Activated T-cell treated with anti-CD3 and anti-CD28 coated beads, Interleukin-2, amount 50 U/mL, for 48 hours (primary cell): Measurements from ENCODE around the gene DCHS1.
"Not testable (repeated sequence)": the region's sequence is repeated elsewhere in the genome, so short reads cannot be mapped to it uniquely, and the experiment has no call there.

Experiments used
- DNase-seq, 2 experiments: peaks; one replicate each; pipeline ENCODE4 v3.0.0-alpha.2; 2020

The DCHS1 gene, protein sequence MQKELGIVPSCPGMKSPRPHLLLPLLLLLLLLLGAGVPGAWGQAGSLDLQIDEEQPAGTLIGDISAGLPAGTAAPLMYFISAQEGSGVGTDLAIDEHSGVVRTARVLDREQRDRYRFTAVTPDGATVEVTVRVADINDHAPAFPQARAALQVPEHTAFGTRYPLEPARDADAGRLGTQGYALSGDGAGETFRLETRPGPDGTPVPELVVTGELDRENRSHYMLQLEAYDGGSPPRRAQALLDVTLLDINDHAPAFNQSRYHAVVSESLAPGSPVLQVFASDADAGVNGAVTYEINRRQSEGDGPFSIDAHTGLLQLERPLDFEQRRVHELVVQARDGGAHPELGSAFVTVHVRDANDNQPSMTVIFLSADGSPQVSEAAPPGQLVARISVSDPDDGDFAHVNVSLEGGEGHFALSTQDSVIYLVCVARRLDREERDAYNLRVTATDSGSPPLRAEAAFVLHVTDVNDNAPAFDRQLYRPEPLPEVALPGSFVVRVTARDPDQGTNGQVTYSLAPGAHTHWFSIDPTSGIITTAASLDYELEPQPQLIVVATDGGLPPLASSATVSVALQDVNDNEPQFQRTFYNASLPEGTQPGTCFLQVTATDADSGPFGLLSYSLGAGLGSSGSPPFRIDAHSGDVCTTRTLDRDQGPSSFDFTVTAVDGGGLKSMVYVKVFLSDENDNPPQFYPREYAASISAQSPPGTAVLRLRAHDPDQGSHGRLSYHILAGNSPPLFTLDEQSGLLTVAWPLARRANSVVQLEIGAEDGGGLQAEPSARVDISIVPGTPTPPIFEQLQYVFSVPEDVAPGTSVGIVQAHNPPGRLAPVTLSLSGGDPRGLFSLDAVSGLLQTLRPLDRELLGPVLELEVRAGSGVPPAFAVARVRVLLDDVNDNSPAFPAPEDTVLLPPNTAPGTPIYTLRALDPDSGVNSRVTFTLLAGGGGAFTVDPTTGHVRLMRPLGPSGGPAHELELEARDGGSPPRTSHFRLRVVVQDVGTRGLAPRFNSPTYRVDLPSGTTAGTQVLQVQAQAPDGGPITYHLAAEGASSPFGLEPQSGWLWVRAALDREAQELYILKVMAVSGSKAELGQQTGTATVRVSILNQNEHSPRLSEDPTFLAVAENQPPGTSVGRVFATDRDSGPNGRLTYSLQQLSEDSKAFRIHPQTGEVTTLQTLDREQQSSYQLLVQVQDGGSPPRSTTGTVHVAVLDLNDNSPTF (N-terminal part only)

DNA sequence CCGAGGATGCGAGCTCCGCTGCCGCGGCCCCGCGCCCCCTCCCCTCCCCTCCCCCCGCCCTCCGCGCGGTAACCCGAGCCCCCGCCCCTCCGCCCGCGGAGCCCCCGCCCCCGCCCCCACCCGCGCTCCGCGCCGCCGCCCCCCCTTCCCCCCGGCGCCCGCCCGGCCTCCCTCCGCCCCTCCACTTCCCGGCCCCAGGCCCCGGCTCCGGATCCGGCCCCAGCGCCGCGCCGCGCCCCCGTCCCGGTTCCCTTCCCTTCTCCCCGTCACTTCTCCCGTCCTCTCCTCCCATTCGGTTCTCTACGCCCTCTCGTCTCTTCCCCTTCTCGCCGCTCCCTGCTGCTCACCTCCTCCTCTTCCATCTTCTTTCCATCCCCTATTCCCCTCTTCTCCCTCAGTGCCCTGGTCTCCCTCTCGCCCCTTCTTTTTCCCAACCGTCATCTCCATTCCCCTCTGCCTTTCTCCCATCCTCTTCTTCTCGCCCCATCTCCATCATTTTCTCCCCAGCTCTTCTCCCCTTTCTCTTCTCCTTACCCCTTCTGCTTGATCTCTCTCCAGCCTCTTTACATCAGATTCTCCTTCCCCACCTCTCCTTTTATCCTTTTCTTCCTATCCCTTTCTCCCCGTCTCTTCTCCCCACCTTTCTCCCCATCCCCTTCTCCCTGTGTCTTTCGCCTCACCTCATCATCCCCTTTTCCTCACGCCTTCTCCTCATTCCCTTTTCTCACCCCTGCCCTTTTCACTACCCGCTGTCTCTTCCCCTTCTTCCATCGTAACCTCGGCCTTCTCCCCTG, at the start of gene DCHS1:
TSS of gene DCHS1 (minus strand) at position 20 of the 794 bp plus-strand sequence. CDS start 14,196 bp downstream, outside the sequence.
- no peak for DNase-seq

GRCh38 chr11:6703247-6704063, 47.8 kb upstream of the DCHS1 start:
- DNase-seq = peak in 1 of 2 experiments; percentile 44

DNA sequence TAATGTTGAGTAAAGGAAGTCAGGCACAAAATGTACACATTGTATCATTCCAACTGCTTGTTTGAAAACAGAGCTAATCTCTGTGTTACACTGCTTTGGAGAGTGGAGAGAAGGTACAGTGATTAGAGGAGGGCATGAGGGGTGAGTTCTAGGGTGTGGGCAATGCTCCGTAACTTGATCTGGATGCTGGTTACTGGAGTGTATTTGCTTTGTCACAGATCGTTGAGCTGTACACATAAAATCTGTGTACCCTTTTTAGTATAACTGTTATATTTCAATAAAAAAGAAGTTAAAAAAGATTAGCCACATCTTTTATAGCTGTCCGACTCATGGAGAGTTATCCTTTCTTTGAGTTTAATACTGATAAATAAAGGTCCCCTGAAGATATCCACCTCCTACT, 46.3 kb upstream of the DCHS1 start:
- not testable (repeated sequence) for DNase-seq

- no peak for DNase-seq
These were observed 39.8 kb upstream of the DCHS1 start for GRCh38 chr11:6695377-6695776.

- DNase-seq = no peak
These were observed 38.6 kb upstream of the DCHS1 start for GRCh38 chr11:6694229-6694535.

DNA sequence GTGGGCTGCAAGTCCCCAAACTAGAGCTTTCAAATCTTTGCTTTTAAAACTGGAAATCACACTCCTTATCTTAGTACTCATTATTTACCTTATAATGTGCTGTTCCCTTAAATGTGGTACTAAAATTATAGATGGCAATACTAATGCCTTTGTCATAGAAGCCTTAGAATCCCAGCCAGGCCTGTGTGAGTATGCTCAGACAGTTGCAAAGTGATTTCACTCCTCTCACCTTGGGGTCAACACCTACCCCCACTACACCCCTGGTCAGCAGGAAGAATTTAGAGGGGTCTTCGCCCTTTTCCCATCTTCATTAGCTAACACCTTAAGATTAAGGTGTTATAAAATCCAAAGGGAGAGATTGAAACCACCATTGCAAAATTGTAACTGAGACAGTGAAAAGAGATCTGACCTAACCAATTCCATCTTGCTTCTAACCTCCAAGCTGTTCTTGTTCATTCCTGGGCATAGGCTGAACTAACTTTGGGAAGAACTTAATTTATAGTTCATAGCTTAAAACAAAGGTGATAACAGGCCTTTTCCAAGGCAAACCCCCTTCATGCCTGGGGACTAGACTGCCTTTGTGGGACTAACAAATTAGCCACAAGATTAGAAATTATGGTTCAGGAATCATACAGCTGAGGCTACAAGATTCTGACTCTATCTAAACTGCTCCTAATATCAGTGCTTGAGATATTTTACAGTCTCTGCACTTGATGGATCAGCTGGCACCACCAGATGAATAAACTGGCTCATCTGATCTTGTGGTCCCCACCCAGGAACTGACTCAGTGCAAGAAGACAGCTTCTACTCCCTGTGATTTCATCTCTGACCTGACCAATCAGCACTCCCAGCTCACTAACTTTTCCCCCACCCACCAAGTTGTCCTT, 38.0 kb upstream of the DCHS1 start:
- peak; percentile 64 to 67 for DNase-seq

- no peak for DNase-seq
These were observed 36.5 kb upstream of the DCHS1 start for GRCh38 chr11:6692128-6692527.

DNA sequence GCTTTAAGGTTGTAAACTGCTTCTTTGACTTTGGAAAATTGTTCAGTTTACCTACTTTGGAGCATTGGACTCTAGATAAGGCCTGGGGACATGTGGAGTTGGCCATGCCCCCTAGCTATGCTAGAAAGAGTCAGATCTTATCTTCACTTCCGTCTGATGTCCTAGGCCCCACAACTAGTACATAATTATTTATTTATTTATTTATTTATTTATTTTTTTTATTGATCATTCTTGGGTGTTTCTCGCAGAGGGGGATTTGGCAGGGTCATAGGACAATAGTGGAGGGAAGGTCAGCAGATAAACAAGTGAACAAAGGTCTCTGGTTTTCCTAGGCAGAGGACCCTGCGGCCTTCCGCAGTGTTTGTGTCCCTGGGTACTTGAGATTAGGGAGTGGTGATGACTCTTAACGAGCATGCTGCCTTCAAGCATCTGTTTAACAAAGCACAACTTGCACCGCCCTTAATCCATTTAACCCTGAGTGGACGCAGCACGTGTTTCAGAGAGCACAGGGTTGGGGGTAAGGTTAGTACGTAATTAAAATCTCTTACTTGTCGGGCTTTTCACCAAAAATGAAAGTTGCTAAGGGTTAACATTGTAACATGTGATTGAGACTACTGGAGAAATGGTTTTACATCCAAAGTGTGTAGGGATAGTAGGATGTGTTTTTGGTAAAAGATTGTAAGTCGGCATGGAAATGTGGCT, 35.0 kb upstream of the DCHS1 start:
- DNase-seq = not testable (repeated sequence)

GRCh38 chr11:6687876-6688275, 32.3 kb upstream of the DCHS1 start:
- no peak for DNase-seq

DNA sequence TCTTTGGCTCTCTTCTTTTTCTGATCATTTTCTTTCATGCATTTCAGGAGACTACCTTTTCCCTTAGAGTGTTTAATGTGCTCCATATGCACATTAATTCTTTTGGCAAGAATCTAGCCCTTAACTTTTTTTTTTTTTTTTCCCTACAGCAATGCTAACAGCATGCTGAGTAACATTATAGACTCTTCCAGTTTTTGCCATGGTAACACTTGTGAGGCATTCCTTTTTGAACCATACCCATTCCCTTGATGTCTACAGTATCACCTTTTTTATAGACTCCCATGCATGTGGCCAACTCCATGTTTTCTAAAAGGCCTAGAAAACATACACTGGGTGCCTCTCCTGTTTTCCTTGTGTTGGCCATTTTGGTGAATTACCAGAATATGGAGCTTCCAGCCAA, 30.4 kb upstream of the DCHS1 start:
- no peak for DNase-seq

GRCh38 chr11:6684068-6684467, 28.5 kb upstream of the DCHS1 start:
- DNase-seq = not testable (repeated sequence)

DNA sequence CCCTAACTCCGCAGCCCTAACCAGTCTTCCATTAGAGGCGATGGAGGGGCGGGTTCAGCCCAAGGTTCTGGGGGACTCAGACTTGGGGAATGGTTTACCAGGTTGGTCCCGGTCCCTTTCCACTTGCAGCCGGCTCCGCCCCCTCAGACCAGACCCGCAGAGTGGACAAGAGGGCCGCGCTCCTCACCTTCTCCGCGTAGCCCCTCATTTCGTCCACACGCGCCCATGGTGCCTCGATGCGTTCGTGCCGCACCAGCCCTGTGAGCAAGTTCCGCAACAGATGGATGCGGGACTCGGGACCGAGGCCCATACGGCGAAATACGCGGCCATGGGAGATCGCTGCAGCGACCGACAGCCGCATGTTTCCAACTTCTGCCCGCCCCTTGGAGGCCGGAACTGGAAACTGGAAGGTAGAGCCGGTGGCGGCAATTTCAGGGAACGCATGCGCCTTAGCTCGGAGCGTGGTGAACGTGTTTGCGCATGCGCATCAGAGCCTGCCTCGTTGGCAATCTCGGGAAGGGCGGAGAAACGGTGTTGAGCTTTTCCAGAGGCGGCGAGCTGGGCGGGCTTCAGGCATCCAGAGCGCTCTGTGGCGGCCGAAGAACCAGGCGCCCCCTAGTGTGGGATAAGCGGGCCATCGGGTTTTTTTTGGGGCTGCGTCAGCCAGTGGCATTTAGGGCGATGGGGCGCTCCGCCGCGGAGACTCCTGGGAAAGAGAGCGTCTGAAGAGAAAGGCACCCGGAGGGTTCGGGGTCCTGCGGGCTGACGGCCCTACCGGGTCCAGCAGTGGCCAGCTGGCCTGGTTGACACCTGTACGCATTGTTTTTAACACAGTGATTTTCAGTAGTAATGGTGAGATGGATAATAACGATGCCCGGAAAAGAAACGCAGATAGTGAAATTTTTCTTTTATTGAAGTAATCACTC, 27.6 kb upstream of the DCHS1 start, which contains the start of gene MRPL17:
TSS of gene MRPL17 (minus strand) at position 405 of the 926 bp plus-strand sequence. CDS start at position 361, 44 bp downstream.
- DNase-seq = peak; percentile 99

GRCh38 chr11:6682591-6682935, 27.0 kb upstream of the DCHS1 start:
- DNase-seq = no peak

DNA sequence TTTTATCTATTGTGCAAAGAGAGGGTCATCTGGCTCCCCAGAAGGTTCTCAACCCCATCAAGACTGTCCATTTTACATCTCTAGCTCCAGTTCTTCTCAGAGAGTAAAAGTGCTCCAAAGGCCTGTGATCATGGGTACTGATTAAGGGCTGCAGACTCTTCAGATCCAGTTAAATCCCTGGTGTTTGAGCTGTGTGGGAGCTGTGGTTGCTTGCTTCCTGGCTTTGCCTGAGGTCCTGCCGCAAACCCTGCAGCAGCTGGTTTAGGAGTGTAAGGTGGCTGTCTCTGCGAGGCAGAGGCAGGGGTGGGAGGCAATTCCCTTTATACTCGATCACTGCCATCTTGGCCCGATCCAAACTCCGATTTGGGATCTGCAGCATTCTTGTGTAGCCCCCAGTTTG, 26.3 kb upstream of the DCHS1 start:
- DNase-seq = no peak

- no peak for DNase-seq
These were observed 25.9 kb upstream of the DCHS1 start for GRCh38 chr11:6681505-6681904.

DNA sequence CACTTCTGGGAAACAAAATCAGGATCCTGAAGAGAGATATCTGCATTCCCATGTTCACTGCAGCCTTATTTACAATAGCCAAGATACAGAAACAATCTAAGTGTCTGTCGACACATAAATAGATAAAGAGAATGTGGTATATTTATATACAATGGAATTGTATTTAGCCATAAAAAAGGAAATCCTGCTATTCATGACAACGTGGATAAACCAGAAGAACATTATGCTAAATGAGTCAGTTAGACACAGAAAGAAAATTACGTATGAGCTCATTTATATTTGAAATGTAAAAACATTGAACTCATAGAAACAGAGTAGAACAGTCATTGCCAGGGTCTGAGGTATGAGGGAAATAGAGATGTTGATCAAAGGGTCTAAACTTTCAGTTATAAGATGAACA, 21.4 kb upstream of the DCHS1 start:
- DNase-seq = no peak

GRCh38 chr11:6674862-6675261, 19.3 kb upstream of the DCHS1 start:
- DNase-seq = no peak

GRCh38 chr11:6674219-6674597, 18.6 kb upstream of the DCHS1 start:
- no peak for DNase-seq
